Bronchial epithelial cell (primary cell): ENCODE measurements around the gene NUP98. TPM values are rescaled to one million over a fixed set of nuclear protein-coding genes. Genes with fewer than 3 reads are reported as not detected.
A peak's percentile ranks its signal among the peaks of the same experiment; 100 is the strongest.

Experiments
- DNase-seq: peaks from one replicate; pipeline ENCODE4 v3.0.0-alpha.2; 2010; ENCODE audit warnings: low read depth
- FAIRE-seq: peaks from 2 replicates; lab custom pipeline; 2011; peaks lifted over from hg19 to GRCh38; lab: Jason Lieb, UNC
- H3K27me3 ChIP-seq: 2 replicates; pipeline ENCODE4 v1.5.1; 2011; ENCODE audit warnings: low read length; ENCODE audit not compliant: control insufficient read depth, insufficient read depth
- H3K36me3 ChIP-seq: 2 replicates; pipeline ENCODE4 v1.5.1; 2011; ENCODE audit warnings: low read length; ENCODE audit not compliant: control insufficient read depth, insufficient read depth
- H3K4me3 ChIP-seq: 2 replicates; pipeline ENCODE4 v1.5.1; 2011; ENCODE audit warnings: mild to moderate bottlenecking, low read depth, low read length, control low read depth
- total RNA-seq: library from RNA; depleted of rRNA; stranded (reverse); fragments of >200 nt; gene quantifications from 2 replicates; pipeline ENCODE4 v1.2.1, GENCODE V29; 2014
- TF ChIP-seq, protein P1 (sequence below): IDR thresholded peaks from 2 replicates; pipeline ENCODE4 v1.5.1; 2011; ENCODE audit warnings: mild to moderate bottlenecking, moderate library complexity, low read length, control low read depth, inconsistent platforms; ENCODE audit not compliant: insufficient read depth, severe bottlenecking

Gene NUP98
- total RNA-seq, 1 donor from 2014 or later, result 59.8 TPM

- Histone ChIP-seq H3K27me3 (no peaks in the 10 kb centered on the region), H3K4me3 (no peak overlapping the region), H3K36me3 (peaks cover 26% of the 10 kb centered on the region)
- TF ChIP-seq, protein P1, sequence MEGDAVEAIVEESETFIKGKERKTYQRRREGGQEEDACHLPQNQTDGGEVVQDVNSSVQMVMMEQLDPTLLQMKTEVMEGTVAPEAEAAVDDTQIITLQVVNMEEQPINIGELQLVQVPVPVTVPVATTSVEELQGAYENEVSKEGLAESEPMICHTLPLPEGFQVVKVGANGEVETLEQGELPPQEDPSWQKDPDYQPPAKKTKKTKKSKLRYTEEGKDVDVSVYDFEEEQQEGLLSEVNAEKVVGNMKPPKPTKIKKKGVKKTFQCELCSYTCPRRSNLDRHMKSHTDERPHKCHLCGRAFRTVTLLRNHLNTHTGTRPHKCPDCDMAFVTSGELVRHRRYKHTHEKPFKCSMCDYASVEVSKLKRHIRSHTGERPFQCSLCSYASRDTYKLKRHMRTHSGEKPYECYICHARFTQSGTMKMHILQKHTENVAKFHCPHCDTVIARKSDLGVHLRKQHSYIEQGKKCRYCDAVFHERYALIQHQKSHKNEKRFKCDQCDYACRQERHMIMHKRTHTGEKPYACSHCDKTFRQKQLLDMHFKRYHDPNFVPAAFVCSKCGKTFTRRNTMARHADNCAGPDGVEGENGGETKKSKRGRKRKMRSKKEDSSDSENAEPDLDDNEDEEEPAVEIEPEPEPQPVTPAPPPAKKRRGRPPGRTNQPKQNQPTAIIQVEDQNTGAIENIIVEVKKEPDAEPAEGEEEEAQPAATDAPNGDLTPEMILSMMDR, result no peak
- DNase-seq, result no peak
- FAIRE-seq, result no peak
These were observed 113.1 kb downstream of the NUP98 start for GRCh38 chr11:3684129-3684818.

- no peak for FAIRE-seq
- Histone ChIP-seq H3K27me3 (no peaks in the 10 kb centered on the region), H3K4me3 (no peak overlapping the region), H3K36me3 (peaks cover 27% of the 10 kb centered on the region)
- DNase-seq, result no peak
- TF ChIP-seq, protein P1, result no peak
These were observed 114.3 kb downstream of the NUP98 start for GRCh38 chr11:3683039-3683438.

DNA sequence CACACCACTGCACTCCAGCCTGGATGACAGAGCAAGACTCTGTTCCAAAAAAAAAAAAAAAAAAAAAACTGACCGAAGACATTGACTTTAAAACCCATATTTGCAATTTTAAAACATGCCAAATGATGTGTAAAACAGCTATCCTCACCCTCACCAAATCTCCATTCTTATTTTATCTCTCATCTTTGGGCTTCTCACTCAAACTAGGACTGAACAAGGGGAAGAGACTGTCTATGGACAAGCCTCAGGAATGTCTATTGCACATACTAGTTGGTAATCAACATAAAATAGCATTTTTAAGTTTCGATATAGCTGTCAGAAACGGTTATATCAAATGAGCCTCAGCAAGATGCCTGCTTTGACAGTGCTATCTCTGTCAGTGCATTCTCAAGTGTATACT lies 118.3 kb downstream of the NUP98 start:
- H3K36me3 ChIP-seq, result peaks cover 30% of the 10 kb centered on the region
- no peak for FAIRE-seq
- TF ChIP-seq, protein P1, result no peak

GRCh38 chr11:3675971-3676370 lies 121.4 kb downstream of the NUP98 start:
- Histone ChIP-seq H3K36me3 (peaks cover 31% of the 10 kb centered on the region), H3K27me3 (no peaks in the 10 kb centered on the region), H3K4me3 (no peak overlapping the region)
- TF ChIP-seq, protein P1, result no peak
- FAIRE-seq (peak; percentile 64), DNase-seq (no peak)

More for the DNA sequence above, 118.3 kb downstream of the NUP98 start:
- H3K27me3 ChIP-seq, result no peaks in the 10 kb centered on the region
- H3K4me3 ChIP-seq, result no peak overlapping the region
- DNase-seq, result no peak

DNA sequence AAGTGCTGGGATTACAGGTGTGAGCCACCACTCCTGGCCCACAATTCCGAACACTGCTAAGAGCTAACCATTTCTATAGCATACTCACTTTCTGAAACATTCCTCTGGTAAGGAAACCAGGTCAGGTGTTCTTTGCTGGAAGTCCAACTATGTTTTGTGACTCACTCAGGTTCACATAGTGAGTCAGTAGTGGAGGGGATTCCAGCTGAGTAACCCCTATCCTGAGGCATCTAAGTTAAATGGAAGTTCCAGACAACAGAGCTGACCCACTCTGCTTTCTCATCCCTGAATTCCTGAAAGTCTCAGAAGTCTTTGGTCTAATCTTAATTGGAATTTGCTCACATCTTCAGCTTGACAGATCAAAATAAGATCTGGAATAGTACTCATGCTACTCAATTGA lies 123.2 kb downstream of the NUP98 start:
- FAIRE-seq (no peak), DNase-seq (peak; percentile 98)
- H3K4me3 ChIP-seq, result no peak overlapping the region
- no peaks in the 10 kb centered on the region for H3K27me3 ChIP-seq
- H3K36me3 ChIP-seq, result peaks cover 23% of the 10 kb centered on the region
- TF ChIP-seq, protein P1, result no peak
